Caco-2 (cell line): ENCODE measurements around the gene FZD8. TPM values are rescaled to one million over a fixed set of nuclear protein-coding genes. Genes with fewer than 3 reads are reported as not detected.
A peak's percentile ranks its signal among the peaks of the same experiment; 100 is the strongest.

Experiments used
- BruUV-seq: library from RNA; stranded (reverse); fragments of 400-500 nt; replicated peaks from 2 replicates; lab custom pipeline; 2021; lab: Mats Ljungman, UMichigan
- CTCF ChIA-PET: fragments of 300-600 bp; sonication (Branson Sonifier 250); formaldehyde crosslinking; loops from one replicate; lab custom pipeline; 2022; ENCODE audit warnings: antibody characterized with exemption; lab: Charles Lee
- POLR2A ChIA-PET: fragments of 300-600 bp; sonication (Branson Sonifier 250); formaldehyde crosslinking; loops from one replicate; lab custom pipeline; 2022; ENCODE audit warnings: antibody characterized with exemption; lab: Charles Lee
- DNase-seq, 2 experiments: peaks; one replicate each; pipeline versions ENCODE4 v3.0.0 to v3.0.0-alpha.2; 2020 to 2022
- H3K27me3 ChIP-seq: replicated peaks from 2 replicates; pipeline ENCODE4 v1.6.0; 2011; ENCODE audit warnings: low read length; ENCODE audit not compliant: control insufficient read depth, insufficient read depth
- H3K36me3 ChIP-seq: 2 replicates; pipeline ENCODE4 v1.5.1; 2011; ENCODE audit warnings: low read length; ENCODE audit not compliant: control insufficient read depth, insufficient read depth
- H3K4me1 ChIP-seq: fragments of 250-450 bp; sonication (Bioruptor Pico); 2 replicates; pipeline ENCODE4 v1.5.1; 2020; ENCODE audit warnings: mild to moderate bottlenecking
- H3K4me3 ChIP-seq: 2 replicates; pipeline ENCODE4 v1.5.1; 2011; ENCODE audit warnings: low read depth, mild to moderate bottlenecking, control low read depth, low read length
- H3K9me3 ChIP-seq: fragments of 250-450 bp; sonication (Bioruptor Pico); 2 replicates; pipeline ENCODE4 v1.5.1; 2020; ENCODE audit warnings: mild to moderate bottlenecking, moderate library complexity
- H3K27ac Mint-ChIP-seq: one replicate; pipeline ENCODE4 v1.8.0; 2022; ENCODE audit warnings: mixed read lengths; ENCODE audit not compliant: unreplicated experiment
- H3K27me3 Mint-ChIP-seq: one replicate; pipeline ENCODE4 v1.8.0; 2022; ENCODE audit warnings: mixed read lengths; ENCODE audit not compliant: insufficient read depth, unreplicated experiment
- H3K36me3 Mint-ChIP-seq: one replicate; pipeline ENCODE4 v1.8.0; 2022; ENCODE audit warnings: mild to moderate bottlenecking, mixed read lengths; ENCODE audit not compliant: insufficient read depth, unreplicated experiment
- H3K4me1 Mint-ChIP-seq: one replicate; pipeline ENCODE4 v1.8.0; 2022; ENCODE audit warnings: low read depth, mixed read lengths; ENCODE audit not compliant: unreplicated experiment
- H3K4me3 Mint-ChIP-seq: one replicate; pipeline ENCODE4 v1.8.0; 2022; ENCODE audit warnings: mild to moderate bottlenecking, moderate library complexity, mixed read lengths; ENCODE audit not compliant: unreplicated experiment
- H3K9me3 Mint-ChIP-seq: one replicate; pipeline ENCODE4 v1.8.0; 2022; ENCODE audit warnings: mixed read lengths; ENCODE audit not compliant: unreplicated experiment
- intact Hi-C: fragments of 100-400 bp; cut with micrococcal nuclease; formaldehyde crosslinking; loops from one replicate; pipeline ENCODE4 v1.10.0; 2022; ENCODE audit not compliant: unreplicated experiment
- total RNA-seq: library from RNA; stranded (reverse); gene quantifications from 2 replicates; pipeline ENCODE4 v1.2.3, GENCODE V29; 2022
- TF ChIP-seq, protein P1 (sequence below), 2 experiments: fragments of 200-600 bp in 1 of 2; IDR thresholded peaks; 1 replicate in 1 of 2; 2 replicates in 1 of 2; pipeline versions ENCODE4 v1.5.1 to v1.8.0; 2011 to 2022; ENCODE audit warnings: antibody characterized with exemption in 1 of 2, control low read depth in 1 of 2, inconsistent platforms in 1 of 2, low read depth in 1 of 2, low read length in 1 of 2, mild to moderate bottlenecking in 1 of 2, moderate library complexity in 1 of 2; ENCODE audit not compliant: insufficient read depth in 1 of 2, severe bottlenecking in 1 of 2, unreplicated experiment in 1 of 2

Gene FZD8
- total RNA-seq, 1 experiment from 2014 or later: 3.4 TPM

DNA sequence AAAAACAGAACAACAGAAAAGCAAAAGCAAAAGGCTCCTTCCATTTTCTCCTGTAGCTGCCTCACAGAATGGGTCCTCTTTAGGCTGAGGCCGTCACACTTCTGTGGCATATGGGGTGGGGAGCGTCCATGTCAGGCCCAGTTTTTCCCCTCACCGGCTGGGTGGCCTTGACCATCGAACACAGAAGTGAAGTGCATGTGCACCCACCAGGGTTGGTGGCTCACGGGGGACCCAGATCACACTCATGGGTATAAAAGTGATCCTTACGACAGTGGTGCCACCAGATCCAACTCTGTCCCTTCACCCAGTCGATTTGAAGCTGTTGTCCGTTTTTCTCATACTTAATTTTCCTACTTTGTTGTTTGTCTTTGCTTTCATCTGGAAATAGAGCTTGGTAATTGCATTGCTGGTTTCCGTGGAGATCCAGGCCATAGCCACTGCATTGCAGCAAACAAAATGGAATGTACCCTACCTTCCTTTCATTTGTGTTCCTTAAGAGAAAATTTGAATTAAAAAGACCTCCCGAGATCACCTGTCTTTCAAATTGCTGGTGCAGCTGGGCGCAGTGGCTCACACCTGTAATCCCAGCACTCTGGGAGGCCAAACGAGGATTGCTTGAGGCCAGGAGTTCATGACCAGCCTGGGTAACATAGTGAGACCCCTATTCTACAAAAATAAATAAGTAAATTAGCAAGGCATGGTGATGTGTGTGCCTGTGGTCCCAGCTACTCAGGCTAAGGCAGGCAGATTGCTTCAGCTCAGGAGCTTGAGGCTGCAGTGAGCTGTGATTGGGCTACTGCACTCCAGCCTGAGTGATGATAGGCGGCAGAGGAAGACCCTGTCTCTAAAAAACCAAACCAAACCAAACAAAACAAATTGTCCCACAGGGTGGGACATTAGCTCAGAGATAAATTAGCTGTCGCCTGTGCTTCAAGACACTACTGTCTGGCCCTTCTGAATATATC, 47.7 kb downstream of the FZD8 start:
- Histone ChIP-seq H3K4me3 (no peak overlapping the region), H3K36me3 (no peaks in the 10 kb centered on the region), H3K4me1 (no peaks in the 10 kb centered on the region), H3K9me3 (no peaks in the 10 kb centered on the region), H3K27me3 (no peaks in the 10 kb centered on the region)
- peak in 1 of 2 experiments; percentile 20 for DNase-seq
- BruUV-seq: no TSS peak
- Mint-ChIP-seq H3K9me3 (no peaks in the 10 kb centered on the region), H3K4me3 (no peak overlapping the region), H3K36me3 (no peaks in the 10 kb centered on the region), H3K27me3 (no peaks in the 10 kb centered on the region), H3K4me1 (no peaks in the 10 kb centered on the region), H3K27ac (no peak overlapping the region)
- TF ChIP-seq, protein P1, sequence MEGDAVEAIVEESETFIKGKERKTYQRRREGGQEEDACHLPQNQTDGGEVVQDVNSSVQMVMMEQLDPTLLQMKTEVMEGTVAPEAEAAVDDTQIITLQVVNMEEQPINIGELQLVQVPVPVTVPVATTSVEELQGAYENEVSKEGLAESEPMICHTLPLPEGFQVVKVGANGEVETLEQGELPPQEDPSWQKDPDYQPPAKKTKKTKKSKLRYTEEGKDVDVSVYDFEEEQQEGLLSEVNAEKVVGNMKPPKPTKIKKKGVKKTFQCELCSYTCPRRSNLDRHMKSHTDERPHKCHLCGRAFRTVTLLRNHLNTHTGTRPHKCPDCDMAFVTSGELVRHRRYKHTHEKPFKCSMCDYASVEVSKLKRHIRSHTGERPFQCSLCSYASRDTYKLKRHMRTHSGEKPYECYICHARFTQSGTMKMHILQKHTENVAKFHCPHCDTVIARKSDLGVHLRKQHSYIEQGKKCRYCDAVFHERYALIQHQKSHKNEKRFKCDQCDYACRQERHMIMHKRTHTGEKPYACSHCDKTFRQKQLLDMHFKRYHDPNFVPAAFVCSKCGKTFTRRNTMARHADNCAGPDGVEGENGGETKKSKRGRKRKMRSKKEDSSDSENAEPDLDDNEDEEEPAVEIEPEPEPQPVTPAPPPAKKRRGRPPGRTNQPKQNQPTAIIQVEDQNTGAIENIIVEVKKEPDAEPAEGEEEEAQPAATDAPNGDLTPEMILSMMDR (IDR thresholded peaks at IDR 0.05; ENCODE audit: insufficient read depth in 1 of 2, low read depth in 1 of 2, low read length in 1 of 2, severe bottlenecking in 1 of 2, unreplicated experiment in 1 of 2): no peak
- ChIA-PET CTCF (no interaction called here), POLR2A (no interaction called here)
- intact Hi-C loops: no loop called here

DNA sequence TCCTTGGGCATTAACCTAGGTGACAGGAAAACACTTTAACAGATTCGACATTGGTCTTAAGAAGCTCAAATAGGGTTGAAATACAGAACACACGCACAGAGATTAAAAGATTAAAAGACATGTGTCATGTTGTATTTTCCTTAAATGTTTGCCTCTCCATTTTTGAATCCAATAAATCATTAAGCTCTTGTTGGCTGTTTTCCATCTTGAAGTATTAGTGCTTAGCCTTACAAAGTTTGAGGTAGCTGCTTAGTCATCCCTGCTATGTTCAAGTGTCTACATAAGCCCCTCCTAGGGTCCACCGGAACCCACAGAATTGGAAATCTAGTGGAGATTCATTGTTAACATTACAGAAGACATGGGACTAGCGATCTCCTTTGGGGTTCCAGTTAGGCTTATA, 49.7 kb downstream of the FZD8 start:
- H3K27ac Mint-ChIP-seq: no peak overlapping the region
- Histone ChIP-seq H3K27me3 (no peaks in the 10 kb centered on the region), H3K4me1 (no peaks in the 10 kb centered on the region), H3K36me3 (no peaks in the 10 kb centered on the region), H3K4me3 (no peak overlapping the region), H3K9me3 (no peaks in the 10 kb centered on the region)
- CTCF ChIA-PET: no interaction called here
- no peaks in the 10 kb centered on the region for H3K27me3 Mint-ChIP-seq
- BruUV-seq: no TSS peak
- intact Hi-C loops: no loop called here
- TF ChIP-seq, protein P1 (IDR thresholded peaks at IDR 0.05; ENCODE audit: insufficient read depth in 1 of 2, low read depth in 1 of 2, low read length in 1 of 2, severe bottlenecking in 1 of 2, unreplicated experiment in 1 of 2): no peak
- no peak for DNase-seq
- H3K4me1 Mint-ChIP-seq: no peaks in the 10 kb centered on the region
- no peaks in the 10 kb centered on the region for H3K36me3 Mint-ChIP-seq
- no peak overlapping the region for H3K4me3 Mint-ChIP-seq
- H3K9me3 Mint-ChIP-seq: no peaks in the 10 kb centered on the region
- POLR2A ChIA-PET: no interaction called here

DNA sequence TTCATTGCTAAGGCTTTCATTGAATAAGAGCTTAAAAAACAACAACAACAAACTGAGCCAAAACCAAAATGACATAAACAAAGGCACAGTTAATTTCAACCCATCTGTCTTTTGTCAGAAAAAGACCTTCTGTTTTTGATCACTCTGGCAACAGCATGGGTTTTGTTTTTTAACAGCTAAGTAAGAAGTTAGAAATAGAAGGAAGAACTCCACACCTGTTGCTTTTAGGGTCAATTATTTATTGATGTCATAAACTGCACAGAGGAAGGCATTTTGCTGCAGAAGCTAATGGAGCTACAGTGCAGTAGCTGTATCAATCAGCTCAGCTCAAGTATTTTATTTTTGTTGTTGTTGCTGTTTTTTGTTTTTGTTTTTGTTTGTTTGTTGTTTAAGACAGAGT, 53.3 kb downstream of the FZD8 start:
- POLR2A ChIA-PET: no interaction called here
- no peaks in the 10 kb centered on the region for H3K4me1 ChIP-seq
- Mint-ChIP-seq H3K27ac (no peak overlapping the region), H3K4me3 (no peak overlapping the region), H3K27me3 (peaks cover 10% of the 10 kb centered on the region), H3K4me1 (no peaks in the 10 kb centered on the region), H3K36me3 (no peaks in the 10 kb centered on the region), H3K9me3 (no peaks in the 10 kb centered on the region)
- TF ChIP-seq, protein P1 (IDR thresholded peaks at IDR 0.05; ENCODE audit: insufficient read depth in 1 of 2, low read depth in 1 of 2, low read length in 1 of 2, severe bottlenecking in 1 of 2, unreplicated experiment in 1 of 2): no peak
- no peaks in the 10 kb centered on the region for H3K27me3 ChIP-seq
- no TSS peak for BruUV-seq
- no peaks in the 10 kb centered on the region for H3K36me3 ChIP-seq
- intact Hi-C loops: no loop called here
- H3K9me3 ChIP-seq: no peaks in the 10 kb centered on the region
- CTCF ChIA-PET: interaction anchor here (0.5 kb wide), 1 partner anchor 225 kb away, joined by 3 read pairs; no protein-coding TSS in a partner anchor
- H3K4me3 ChIP-seq: no peak overlapping the region
- DNase-seq: no peak

Other genes starting within 250 kb of the FZD8 start
- gene GJD4, start 37.0 kb downstream of the FZD8 start, total RNA-seq: 0.18 TPM in 1 of 2 replicates, not detected in the other